Measurements from ENCODE around the gene HDAC4. TPM values are rescaled to one million over a fixed set of nuclear protein-coding genes. Genes with fewer than 3 reads are reported as not detected.

HDAC4 gene
- polyA plus RNA-seq, 2 of the 4 experiments (the other 2 are of a cell fraction): 8.6 to 10.4 TPM

DNA sequence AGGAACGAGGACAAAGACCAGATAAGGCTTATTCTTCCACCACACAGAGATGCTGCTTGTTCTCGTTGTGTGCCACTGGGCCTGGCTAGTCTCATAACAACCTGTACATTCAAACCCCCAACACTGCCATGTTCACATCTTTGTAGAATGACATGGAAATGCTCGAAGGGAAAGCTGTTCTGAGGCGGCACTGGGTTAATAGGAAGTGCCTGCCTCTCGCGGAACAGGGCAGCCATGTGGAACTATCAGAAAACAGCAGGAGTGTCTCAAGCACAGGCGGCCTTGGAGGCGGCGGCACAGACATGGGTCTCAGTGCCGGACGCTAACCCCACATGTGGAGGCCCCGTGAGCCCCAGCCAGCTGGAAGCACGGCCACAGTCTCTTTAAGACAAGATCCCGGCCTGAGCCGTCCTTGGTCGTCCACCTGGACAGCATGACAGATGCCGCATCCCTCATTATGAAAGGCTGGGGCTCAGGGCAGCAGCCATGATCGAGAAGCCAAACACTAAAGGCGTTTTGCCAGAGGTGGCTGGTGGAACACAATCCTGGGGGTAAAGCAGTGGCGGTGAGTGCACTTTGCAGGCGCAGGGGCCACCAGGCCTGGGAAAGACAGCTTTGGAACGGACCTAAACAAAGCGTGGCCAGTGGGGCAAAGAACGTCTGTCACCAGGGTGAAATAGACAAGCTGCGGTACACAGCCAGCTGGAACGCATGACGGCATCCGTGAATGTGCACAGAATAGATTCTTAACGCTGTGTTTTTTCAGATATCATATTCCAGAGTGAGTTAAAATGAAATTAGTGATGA lies 161.0 kb downstream of the HDAC4 start:
- ATAC-seq (no peak), DNase-seq (ENCODE audit: low read depth in 1 of 2, low spot score in 1 of 2) (no peak), FAIRE-seq (no peak)
- 91% methylated on average over 29 of the region's 29 CpGs for WGBS (ENCODE audit: missing lambda C conversion rate)
- ChIA-PET POLR2A (no interaction called here), CTCF (no interaction called here)
- TF ChIP-seq POLR2AphosphoS2 (conservative IDR thresholded peaks at IDR 0.05; ENCODE audit: low read length) (no peak), HOXA7 (CRISPR knock-in tag; IDR thresholded peaks at IDR 0.05) (no peak), NR3C1 (IDR thresholded peaks at IDR 0.05) (no peak)
- H3K4me3 ChIP-seq: no peak overlapping the region
- no peaks in the 10 kb centered on the region for H3K9me3 ChIP-seq
- H3K4me2 ChIP-seq: no peak overlapping the region
- H3K27ac ChIP-seq: no peak overlapping the region
- no peaks in the 10 kb centered on the region for H3K4me1 ChIP-seq

DNA sequence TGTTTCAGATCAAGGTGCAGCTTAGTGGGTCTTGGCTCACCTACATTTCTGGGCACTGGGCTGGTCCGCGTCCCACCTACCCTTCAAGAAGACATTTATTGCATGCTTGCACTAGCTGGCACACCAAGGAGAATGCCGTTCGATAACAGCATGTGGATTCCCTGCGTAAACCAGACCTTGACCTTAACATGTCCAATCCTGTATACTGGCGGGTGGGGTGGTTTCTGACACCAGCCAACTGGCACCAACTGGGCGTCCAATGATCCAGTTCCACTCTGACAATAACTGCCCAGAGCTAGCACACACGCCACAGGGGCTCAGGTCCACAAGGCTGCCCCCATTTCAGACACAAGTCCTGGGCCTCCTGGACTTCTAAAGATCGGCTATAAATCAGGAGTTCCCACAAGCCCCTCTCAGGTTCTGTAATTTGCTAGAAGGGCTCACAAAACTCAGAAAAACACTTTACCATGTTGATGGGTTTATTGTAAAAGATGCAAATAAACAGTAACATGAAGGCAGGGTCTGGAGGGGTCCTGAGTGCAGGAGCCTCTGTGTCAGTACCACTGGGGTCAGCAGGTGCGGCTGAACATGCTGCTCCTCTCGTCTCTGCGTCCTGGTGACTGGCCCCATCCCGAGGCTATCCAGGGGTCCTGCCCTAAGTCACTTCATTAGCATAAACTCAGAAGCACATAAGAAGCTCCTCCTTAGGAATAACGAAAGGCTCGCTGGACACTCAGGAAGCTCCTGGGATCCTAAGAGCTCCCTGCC lies 161.8 kb downstream of the HDAC4 start:
- TF ChIP-seq EHMT2 (IDR thresholded peaks at IDR 0.05; ENCODE audit: low read depth): no peak
- no peak for TF ChIP-seq FOXS1 (CRISPR knock-in tag; IDR thresholded peaks at IDR 0.05)
- no peak for TF ChIP-seq RAD21 (conservative IDR thresholded peaks at IDR 0.05 in 1 of 2, IDR thresholded peaks at IDR 0.05 in 1 of 2)
- TF ChIP-seq RCOR1 (IDR thresholded peaks at IDR 0.05; ENCODE audit: low read depth, low read length): no peak
- no peak for TF ChIP-seq TFCP2L1 (CRISPR knock-in tag; IDR thresholded peaks at IDR 0.05)
- no peak for TF ChIP-seq ZNF302 (CRISPR knock-in tag; IDR thresholded peaks at IDR 0.05)
- TF ChIP-seq, protein P1, sequence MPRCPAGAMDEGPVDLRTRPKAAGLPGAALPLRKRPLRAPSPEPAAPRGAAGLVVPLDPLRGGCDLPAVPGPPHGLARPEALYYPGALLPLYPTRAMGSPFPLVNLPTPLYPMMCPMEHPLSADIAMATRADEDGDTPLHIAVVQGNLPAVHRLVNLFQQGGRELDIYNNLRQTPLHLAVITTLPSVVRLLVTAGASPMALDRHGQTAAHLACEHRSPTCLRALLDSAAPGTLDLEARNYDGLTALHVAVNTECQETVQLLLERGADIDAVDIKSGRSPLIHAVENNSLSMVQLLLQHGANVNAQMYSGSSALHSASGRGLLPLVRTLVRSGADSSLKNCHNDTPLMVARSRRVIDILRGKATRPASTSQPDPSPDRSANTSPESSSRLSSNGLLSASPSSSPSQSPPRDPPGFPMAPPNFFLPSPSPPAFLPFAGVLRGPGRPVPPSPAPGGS (IDR thresholded peaks at IDR 0.05): no peak
- no peak for TF ChIP-seq CBX2 (IDR thresholded peaks at IDR 0.05; ENCODE audit: borderline replicate concordance, low read depth)
- no peak for TF ChIP-seq TP53 (CRISPR knock-in tag; IDR thresholded peaks at IDR 0.05)
- no peak for TF ChIP-seq FOSB (CRISPR knock-in tag; IDR thresholded peaks at IDR 0.05)
- TF ChIP-seq, protein P2, sequence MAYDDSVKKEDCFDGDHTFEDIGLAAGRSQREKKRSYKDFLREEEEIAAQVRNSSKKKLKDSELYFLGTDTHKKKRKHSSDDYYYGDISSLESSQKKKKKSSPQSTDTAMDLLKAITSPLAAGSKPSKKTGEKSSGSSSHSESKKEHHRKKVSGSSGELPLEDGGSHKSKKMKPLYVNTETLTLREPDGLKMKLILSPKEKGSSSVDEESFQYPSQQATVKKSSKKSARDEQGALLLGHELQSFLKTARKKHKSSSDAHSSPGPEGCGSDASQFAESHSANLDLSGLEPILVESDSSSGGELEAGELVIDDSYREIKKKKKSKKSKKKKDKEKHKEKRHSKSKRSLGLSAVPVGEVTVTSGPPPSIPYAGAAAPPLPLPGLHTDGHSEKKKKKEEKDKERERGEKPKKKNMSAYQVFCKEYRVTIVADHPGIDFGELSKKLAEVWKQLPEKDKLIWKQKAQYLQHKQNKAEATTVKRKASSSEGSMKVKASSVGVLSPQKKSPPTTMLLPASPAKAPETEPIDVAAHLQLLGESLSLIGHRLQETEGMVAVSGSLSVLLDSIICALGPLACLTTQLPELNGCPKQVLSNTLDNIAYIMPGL (CRISPR knock-in tag; IDR thresholded peaks at IDR 0.05; ENCODE audit: borderline replicate concordance): no peak
- TF ChIP-seq GATA3 (IDR thresholded peaks at IDR 0.05; ENCODE audit: borderline replicate concordance): no peak
- POLR2A ChIA-PET: interaction anchor here (0.5 kb wide), 1 partner anchor 30 kb away, joined by 3 read pairs; no protein-coding TSS in a partner anchor
- Histone ChIP-seq H3K4me2 (no peak overlapping the region), H3K27ac (no peak overlapping the region), H3K4me1 (no peaks in the 10 kb centered on the region), H3K9me3 (no peaks in the 10 kb centered on the region), H3K4me3 (no peak overlapping the region)
- DNase-seq (ENCODE audit: low read depth in 1 of 2, low spot score in 1 of 2) (no peak), ATAC-seq (no peak), FAIRE-seq (no peak)
- CTCF ChIA-PET: interaction anchor here (1.6 kb wide), 1 partner anchor 13 kb away, joined by 4 read pairs; no protein-coding TSS in a partner anchor
- 91% methylated on average over 15 of the region's 15 CpGs for WGBS (ENCODE audit: missing lambda C conversion rate)

DNA sequence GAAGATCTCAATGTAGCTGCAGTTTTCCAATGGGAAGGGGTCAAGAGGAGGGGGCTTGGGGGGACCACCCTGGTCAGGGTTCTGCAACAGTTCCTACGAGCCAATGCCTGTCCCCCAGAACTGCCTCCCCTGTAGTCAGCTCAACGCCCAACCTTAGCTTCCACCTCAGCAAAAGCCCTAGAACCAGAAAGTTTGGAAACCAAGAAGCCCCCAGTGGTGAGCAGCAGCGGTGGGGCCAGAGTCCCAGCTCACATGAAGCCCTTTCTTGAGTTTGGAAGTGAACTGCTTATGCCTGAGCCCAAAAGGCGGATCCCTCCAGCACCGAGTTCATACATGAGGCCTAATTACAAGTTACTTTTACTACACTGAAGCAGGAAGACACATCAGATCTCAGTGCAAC lies 162.4 kb downstream of the HDAC4 start:
- POLR2A ChIA-PET: interaction anchor here (0.5 kb wide), 1 partner anchor 31 kb away, joined by 3 read pairs; no protein-coding TSS in a partner anchor
- TF ChIP-seq KDM1A (IDR thresholded peaks at IDR 0.05; ENCODE audit: low read depth) (no peak), RFX5 (IDR thresholded peaks at IDR 0.05) (no peak), GATA3 (IDR thresholded peaks at IDR 0.05; ENCODE audit: borderline replicate concordance) (no peak), BHLHE40 (IDR thresholded peaks at IDR 0.05; ENCODE audit: low read depth, low read length) (no peak), TP53 (CRISPR knock-in tag; IDR thresholded peaks at IDR 0.05) (no peak), JUN (IDR thresholded peaks at IDR 0.05) (no peak), CHD2 (IDR thresholded peaks at IDR 0.05; ENCODE audit: low read length, partially characterized antibody) (no peak), PHF8 (IDR thresholded peaks at IDR 0.05; ENCODE audit: borderline replicate concordance, low read depth) (no peak), FOSB (CRISPR knock-in tag; IDR thresholded peaks at IDR 0.05) (no peak)
- TF ChIP-seq, protein P3, sequence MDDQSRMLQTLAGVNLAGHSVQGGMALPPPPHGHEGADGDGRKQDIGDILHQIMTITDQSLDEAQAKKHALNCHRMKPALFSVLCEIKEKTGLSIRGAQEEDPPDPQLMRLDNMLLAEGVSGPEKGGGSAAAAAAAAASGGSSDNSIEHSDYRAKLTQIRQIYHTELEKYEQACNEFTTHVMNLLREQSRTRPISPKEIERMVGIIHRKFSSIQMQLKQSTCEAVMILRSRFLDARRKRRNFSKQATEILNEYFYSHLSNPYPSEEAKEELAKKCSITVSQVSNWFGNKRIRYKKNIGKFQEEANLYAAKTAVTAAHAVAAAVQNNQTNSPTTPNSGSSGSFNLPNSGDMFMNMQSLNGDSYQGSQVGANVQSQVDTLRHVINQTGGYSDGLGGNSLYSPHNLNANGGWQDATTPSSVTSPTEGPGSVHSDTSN (IDR thresholded peaks at IDR 0.05): no peak
- TF ChIP-seq, protein P4, sequence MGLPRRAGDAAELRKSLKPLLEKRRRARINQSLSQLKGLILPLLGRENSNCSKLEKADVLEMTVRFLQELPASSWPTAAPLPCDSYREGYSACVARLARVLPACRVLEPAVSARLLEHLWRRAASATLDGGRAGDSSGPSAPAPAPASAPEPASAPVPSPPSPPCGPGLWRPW (IDR thresholded peaks at IDR 0.05): no peak
- CTCF ChIA-PET: interaction anchor here (1.6 kb wide), 1 partner anchor 13 kb away, joined by 4 read pairs; no protein-coding TSS in a partner anchor
- Histone ChIP-seq H3K4me3 (no peak overlapping the region), H3K27ac (no peak overlapping the region), H3K4me1 (no peaks in the 10 kb centered on the region), H3K9me3 (no peaks in the 10 kb centered on the region), H3K4me2 (no peak overlapping the region)
- ATAC-seq: no peak
- WGBS (ENCODE audit: missing lambda C conversion rate): 88% methylated on average over 5 of the region's 5 CpGs
- FAIRE-seq: no peak
- DNase-seq (ENCODE audit: low read depth in 1 of 2, low spot score in 1 of 2): no peak

Measured in A549 (cell line).